Liver (tissue), 9 donors: ENCODE measurements around the gene TPK1. TPM values are rescaled to one million over a fixed set of nuclear protein-coding genes. Genes with fewer than 3 reads are reported as not detected.

Experiments
- DNase-seq: peaks from one replicate; pipeline ENCODE4 v3.0.0-alpha.2; 2017; ENCODE audit warnings: low spot score
- H3K27ac ChIP-seq, 2 donors: one replicate each; pipeline ENCODE4 v1.7.0; 2013; ENCODE audit warnings: inconsistent platforms in 2 of 2, low read length in 2 of 2, control low read depth in 1 of 2, low read depth in 1 of 2, mild to moderate bottlenecking in 1 of 2
- H3K27me3 ChIP-seq, 4 donors: one replicate each; pipeline versions ENCODE4 v1.6.1 to v1.7.0; 2013; ENCODE audit warnings: low read length in 3 of 4, inconsistent platforms in 1 of 4, mild to moderate bottlenecking in 1 of 4, moderate library complexity in 1 of 4; ENCODE audit not compliant: control insufficient read depth in 4 of 4, insufficient read depth in 4 of 4
- H3K36me3 ChIP-seq, 4 donors: one replicate each; pipeline versions ENCODE4 v1.6.1 to v1.7.0; 2013; ENCODE audit warnings: low read length in 3 of 4, mild to moderate bottlenecking in 3 of 4, low read depth in 1 of 4, moderate library complexity in 1 of 4; ENCODE audit not compliant: control insufficient read depth in 4 of 4, insufficient read depth in 3 of 4
- H3K4me1 ChIP-seq, 4 donors: one replicate each; pipeline versions ENCODE4 v1.6.1 to v1.7.0; 2013; ENCODE audit warnings: low read length in 3 of 4, mild to moderate bottlenecking in 3 of 4, moderate library complexity in 1 of 4; ENCODE audit not compliant: control insufficient read depth in 4 of 4, insufficient read depth in 4 of 4
- H3K4me3 ChIP-seq, 3 donors: one replicate each; pipeline versions ENCODE4 v1.6.1 to v1.7.0; 2013; ENCODE audit warnings: low read length in 3 of 3, control low read depth in 1 of 3, low read depth in 1 of 3, mild to moderate bottlenecking in 1 of 3
- H3K9ac ChIP-seq, 2 donors: one replicate each; pipeline ENCODE4 v1.7.0; 2013; ENCODE audit warnings: low read length in 2 of 2, mild to moderate bottlenecking in 2 of 2, moderate library complexity in 2 of 2, control low read depth in 1 of 2, low read depth in 1 of 2
- H3K9me3 ChIP-seq, 4 donors: one replicate each; pipeline versions ENCODE4 v1.6.1 to v1.7.0; 2013; ENCODE audit warnings: low read length in 3 of 4; ENCODE audit not compliant: control insufficient read depth in 4 of 4
- EGR1 ChIP-seq, 2 donors: IDR thresholded peaks; 2 replicates each; pipeline ENCODE4 v1.6.1; 2016 to 2018; ENCODE audit warnings: antibody characterized with exemption in 2 of 2, low read depth in 2 of 2
- FOXA1 ChIP-seq: IDR thresholded peaks from 2 replicates; pipeline ENCODE4 v1.6.1; 2016; ENCODE audit warnings: antibody characterized with exemption
- FOXA2 ChIP-seq: IDR thresholded peaks from 2 replicates; pipeline ENCODE4 v1.6.1; 2016; ENCODE audit warnings: antibody characterized with exemption
- GABPA ChIP-seq, 2 donors: IDR thresholded peaks in 1 of 2; conservative IDR thresholded peaks in 1 of 2; 2 replicates each; pipeline ENCODE4 v1.6.1; 2016; ENCODE audit warnings: antibody characterized with exemption in 2 of 2, mild to moderate bottlenecking in 1 of 2, moderate library complexity in 1 of 2
- HNF4A ChIP-seq, 2 donors: conservative IDR thresholded peaks; 2 replicates each; pipeline ENCODE4 v1.6.1; 2016; ENCODE audit warnings: antibody characterized with exemption in 2 of 2, mild to moderate bottlenecking in 2 of 2
- HNF4G ChIP-seq: IDR thresholded peaks from 2 replicates; pipeline ENCODE4 v1.6.1; 2016; ENCODE audit warnings: antibody characterized with exemption
- JUND ChIP-seq, 2 donors: IDR thresholded peaks; 2 replicates each; pipeline ENCODE4 v1.6.1; 2016; ENCODE audit warnings: antibody characterized with exemption in 2 of 2
- NR2F2 ChIP-seq: IDR thresholded peaks from 2 replicates; pipeline ENCODE4 v1.6.1; 2016; ENCODE audit warnings: antibody characterized with exemption
- RAD21 ChIP-seq, 2 donors: IDR thresholded peaks; 2 replicates each; pipeline ENCODE4 v1.6.1; 2016; ENCODE audit warnings: antibody characterized with exemption in 2 of 2, mild to moderate bottlenecking in 2 of 2
- REST ChIP-seq: IDR thresholded peaks from 2 replicates; pipeline ENCODE4 v1.6.1; 2016; ENCODE audit warnings: antibody characterized with exemption, mild to moderate bottlenecking
- RXRA ChIP-seq, 2 donors: IDR thresholded peaks; 2 replicates each; pipeline ENCODE4 v1.6.1; 2017 to 2018; ENCODE audit warnings: antibody characterized with exemption in 2 of 2, mild to moderate bottlenecking in 1 of 2
- SP1 ChIP-seq: IDR thresholded peaks from 2 replicates; pipeline ENCODE4 v1.6.1; 2018; ENCODE audit warnings: antibody characterized with exemption, mild to moderate bottlenecking
- YY1 ChIP-seq: IDR thresholded peaks from 2 replicates; pipeline ENCODE4 v1.6.1; 2016; ENCODE audit warnings: antibody characterized with exemption, mild to moderate bottlenecking
- ZBTB33 ChIP-seq: IDR thresholded peaks from 2 replicates; pipeline ENCODE4 v1.6.1; 2016; ENCODE audit warnings: antibody characterized with exemption
- WGBS: extraction: QIAGEN DNeasy Blood & Tissue Kit; methylation state at CpG from one replicate; pipeline ENCODE4 v1.1.7; 2013; 5-methylcytosine and 5-hydroxymethylcytosine counted together
- polyA plus RNA-seq, 2 donors: library from polyadenylated mRNA; stranded (reverse) in 1 of 2; unstranded in 1 of 2; fragments of 200-250 nt in 1 of 2; fragments of >200 nt in 1 of 2; fragmentation: Nextera tagmentation in 1 of 2; extraction: Ambion mirVana in 1 of 2; gene quantifications; one replicate each; pipeline versions ENCODE4 v1.2.1 to v1.2.3, GENCODE V29; 2013 to 2015
- total RNA-seq, 2 donors: library from RNA; depleted of rRNA; stranded (reverse); fragments of >200 nt; gene quantifications; one replicate each; pipeline ENCODE4 v1.2.3, GENCODE V29; 2014
- TF ChIP-seq, protein P1 (sequence below): fragments of 150-350 bp; IDR thresholded peaks from 2 replicates; pipeline ENCODE4 v1.5.1; 2017; ENCODE audit warnings: improper control_type of control experiment, low read depth, low read length; ENCODE audit not compliant: missing input control
- TF ChIP-seq, protein P2 (sequence below): IDR thresholded peaks from 2 replicates; pipeline ENCODE4 v1.6.1; 2016; ENCODE audit warnings: antibody characterized with exemption
- TF ChIP-seq, protein P3 (sequence below): IDR thresholded peaks from 2 replicates; pipeline ENCODE4 v1.6.1; 2016; ENCODE audit warnings: antibody characterized with exemption
- donor health status: healthy.
- donor health status: healthy.
- donor health status: healthy.
- donor health status: healthy.
- donor health status: healthy.

Gene TPK1
- total and polyA plus RNA-seq, 4 donors = 2.2 to 7.5 (median 3.3) TPM

DNA sequence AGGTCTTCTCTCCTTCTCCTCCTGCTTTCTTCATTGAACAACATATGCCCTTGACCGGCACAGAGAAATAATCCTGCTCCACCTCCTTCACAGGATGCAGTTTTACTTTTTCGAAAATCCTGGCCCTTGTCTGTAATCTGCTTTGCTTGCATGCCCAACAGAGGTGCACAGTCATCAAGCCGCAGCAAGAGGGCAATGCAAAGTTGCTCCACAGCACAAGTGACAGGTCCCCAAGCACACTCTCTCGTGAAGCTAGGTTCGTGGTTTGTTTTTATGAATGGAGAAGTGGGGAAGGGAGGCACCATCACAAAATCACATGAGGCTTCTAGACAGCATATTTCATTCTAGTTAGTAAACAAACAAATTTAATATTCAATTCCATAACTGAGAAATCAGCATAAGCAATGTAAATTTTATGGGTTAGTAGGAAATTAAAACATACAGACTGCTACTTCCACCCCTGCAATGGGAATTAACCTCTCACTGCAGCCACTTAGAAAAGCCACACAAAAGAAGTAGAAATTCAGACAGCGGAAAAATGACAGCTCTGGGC lies 178.8 kb downstream of the TPK1 start (continued):
- TF ChIP-seq, protein P1, sequence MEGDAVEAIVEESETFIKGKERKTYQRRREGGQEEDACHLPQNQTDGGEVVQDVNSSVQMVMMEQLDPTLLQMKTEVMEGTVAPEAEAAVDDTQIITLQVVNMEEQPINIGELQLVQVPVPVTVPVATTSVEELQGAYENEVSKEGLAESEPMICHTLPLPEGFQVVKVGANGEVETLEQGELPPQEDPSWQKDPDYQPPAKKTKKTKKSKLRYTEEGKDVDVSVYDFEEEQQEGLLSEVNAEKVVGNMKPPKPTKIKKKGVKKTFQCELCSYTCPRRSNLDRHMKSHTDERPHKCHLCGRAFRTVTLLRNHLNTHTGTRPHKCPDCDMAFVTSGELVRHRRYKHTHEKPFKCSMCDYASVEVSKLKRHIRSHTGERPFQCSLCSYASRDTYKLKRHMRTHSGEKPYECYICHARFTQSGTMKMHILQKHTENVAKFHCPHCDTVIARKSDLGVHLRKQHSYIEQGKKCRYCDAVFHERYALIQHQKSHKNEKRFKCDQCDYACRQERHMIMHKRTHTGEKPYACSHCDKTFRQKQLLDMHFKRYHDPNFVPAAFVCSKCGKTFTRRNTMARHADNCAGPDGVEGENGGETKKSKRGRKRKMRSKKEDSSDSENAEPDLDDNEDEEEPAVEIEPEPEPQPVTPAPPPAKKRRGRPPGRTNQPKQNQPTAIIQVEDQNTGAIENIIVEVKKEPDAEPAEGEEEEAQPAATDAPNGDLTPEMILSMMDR = no peak
- no peak for TF ChIP-seq HNF4G

DNA sequence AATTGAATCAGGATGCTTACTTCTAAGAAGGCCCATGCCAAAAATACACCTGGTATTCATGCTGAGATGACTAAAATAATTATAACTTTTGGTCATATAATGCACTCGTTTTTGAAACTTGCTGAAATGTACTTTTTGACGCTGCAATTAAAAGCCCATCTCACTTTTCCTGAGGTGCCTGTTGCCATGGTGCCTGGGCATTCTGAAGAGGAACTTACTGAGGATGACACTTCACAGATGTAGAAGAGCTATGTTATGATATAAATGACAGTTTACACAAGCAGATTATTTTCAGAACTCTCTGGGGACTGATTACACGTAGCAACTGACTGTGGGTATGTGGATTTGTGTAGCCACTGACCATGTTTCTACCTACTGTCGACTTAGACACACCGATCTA lies 182.4 kb downstream of the TPK1 start:
- Histone ChIP-seq H3K27ac (no peak overlapping the region), H3K27me3 (no peaks in the 10 kb centered on the region), H3K36me3 (no peaks in the 10 kb centered on the region), H3K4me3 (no peak overlapping the region), H3K9ac (no peak overlapping the region), H3K4me1 (no peaks in the 10 kb centered on the region), H3K9me3 (no peaks in the 10 kb centered on the region)
- WGBS = 76% methylated on average over 5 of the region's 5 CpGs
- no peak for TF ChIP-seq RAD21 (IDR thresholded peaks at IDR 0.05)
- TF ChIP-seq YY1 = no peak
- TF ChIP-seq FOXA1 = no peak
- TF ChIP-seq, protein P2, sequence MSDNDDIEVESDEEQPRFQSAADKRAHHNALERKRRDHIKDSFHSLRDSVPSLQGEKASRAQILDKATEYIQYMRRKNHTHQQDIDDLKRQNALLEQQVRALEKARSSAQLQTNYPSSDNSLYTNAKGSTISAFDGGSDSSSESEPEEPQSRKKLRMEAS = no peak
- TF ChIP-seq EGR1 (IDR thresholded peaks at IDR 0.05; ENCODE audit: low read depth in 2 of 2) = no peak
- no peak for TF ChIP-seq ZBTB33
- TF ChIP-seq, protein P1 = no peak
- TF ChIP-seq HNF4G = no peak
- no peak for TF ChIP-seq SP1
- TF ChIP-seq NR2F2 = no peak
- TF ChIP-seq JUND (IDR thresholded peaks at IDR 0.05) = no peak
- no peak for TF ChIP-seq RXRA (IDR thresholded peaks at IDR 0.05)
- TF ChIP-seq HNF4A (conservative IDR thresholded peaks at IDR 0.05) = no peak
- no peak for TF ChIP-seq REST
- TF ChIP-seq, protein P3, sequence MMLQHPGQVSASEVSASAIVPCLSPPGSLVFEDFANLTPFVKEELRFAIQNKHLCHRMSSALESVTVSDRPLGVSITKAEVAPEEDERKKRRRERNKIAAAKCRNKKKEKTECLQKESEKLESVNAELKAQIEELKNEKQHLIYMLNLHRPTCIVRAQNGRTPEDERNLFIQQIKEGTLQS = no peak
- TF ChIP-seq GABPA (IDR thresholded peaks at IDR 0.05 in 1 of 2, conservative IDR thresholded peaks at IDR 0.05 in 1 of 2) = no peak
- TF ChIP-seq FOXA2 = no peak
- no peak for DNase-seq
